GM12872 (cell line): ENCODE data around the gene CEP78.

Experiments used
- TF ChIP-seq, protein P1 (sequence below): IDR thresholded peaks from 3 replicates; pipeline ENCODE4 v1.5.1; 2011; ENCODE audit warnings: low read depth, mild to moderate bottlenecking, low read length, moderate library complexity; ENCODE audit not compliant: insufficient read depth

CEP78 gene

DNA sequence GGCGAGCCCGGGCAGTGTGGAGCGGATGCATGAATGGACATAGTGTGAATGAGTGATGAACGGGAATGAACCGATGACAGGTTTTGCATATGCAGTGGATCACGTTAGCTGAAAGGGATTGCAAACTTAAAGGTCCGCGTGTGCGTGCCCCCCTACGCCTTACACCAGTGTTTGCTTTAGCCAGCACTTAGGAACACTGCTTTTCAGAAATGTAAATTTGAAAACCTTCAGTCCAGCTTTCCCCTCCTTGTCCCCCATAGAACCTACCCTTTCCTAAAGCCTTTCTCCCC lies 61.7 kb downstream of the CEP78 start:
- TF ChIP-seq, protein P1, sequence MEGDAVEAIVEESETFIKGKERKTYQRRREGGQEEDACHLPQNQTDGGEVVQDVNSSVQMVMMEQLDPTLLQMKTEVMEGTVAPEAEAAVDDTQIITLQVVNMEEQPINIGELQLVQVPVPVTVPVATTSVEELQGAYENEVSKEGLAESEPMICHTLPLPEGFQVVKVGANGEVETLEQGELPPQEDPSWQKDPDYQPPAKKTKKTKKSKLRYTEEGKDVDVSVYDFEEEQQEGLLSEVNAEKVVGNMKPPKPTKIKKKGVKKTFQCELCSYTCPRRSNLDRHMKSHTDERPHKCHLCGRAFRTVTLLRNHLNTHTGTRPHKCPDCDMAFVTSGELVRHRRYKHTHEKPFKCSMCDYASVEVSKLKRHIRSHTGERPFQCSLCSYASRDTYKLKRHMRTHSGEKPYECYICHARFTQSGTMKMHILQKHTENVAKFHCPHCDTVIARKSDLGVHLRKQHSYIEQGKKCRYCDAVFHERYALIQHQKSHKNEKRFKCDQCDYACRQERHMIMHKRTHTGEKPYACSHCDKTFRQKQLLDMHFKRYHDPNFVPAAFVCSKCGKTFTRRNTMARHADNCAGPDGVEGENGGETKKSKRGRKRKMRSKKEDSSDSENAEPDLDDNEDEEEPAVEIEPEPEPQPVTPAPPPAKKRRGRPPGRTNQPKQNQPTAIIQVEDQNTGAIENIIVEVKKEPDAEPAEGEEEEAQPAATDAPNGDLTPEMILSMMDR: no peak

DNA sequence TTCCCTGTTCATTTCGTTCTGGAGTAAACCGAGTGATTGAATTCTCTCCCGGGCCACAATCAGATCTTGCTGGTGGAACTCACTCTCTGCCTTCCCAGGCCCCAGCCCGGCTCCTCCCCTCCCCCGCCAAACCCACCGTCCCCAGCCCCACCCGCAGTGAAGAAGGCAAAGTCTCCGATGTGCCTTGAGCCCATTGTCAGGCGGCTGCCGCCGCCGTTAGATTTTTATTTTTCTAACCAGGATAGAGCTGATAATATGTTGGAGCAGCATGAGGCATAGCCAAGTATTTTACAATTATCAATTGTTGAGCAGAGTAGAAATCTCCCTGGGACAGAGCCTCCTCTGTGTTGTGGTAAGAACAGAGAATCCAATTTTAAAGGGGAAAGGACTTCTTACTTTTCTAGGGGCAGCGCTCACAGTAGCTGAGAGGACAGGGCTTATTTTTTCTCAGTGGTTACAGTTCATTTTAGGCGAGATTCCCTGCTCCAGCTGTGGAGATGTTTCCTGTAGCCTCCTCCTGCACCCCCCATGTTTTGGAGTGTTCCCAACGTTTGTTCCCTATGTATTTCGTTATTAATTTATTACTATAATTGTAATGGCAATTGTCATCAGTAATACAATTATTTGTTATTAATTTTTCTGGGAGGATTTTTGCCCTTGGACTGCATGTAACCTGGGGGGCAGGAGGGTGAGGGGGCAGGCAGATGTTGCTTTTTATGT lies 62.3 kb downstream of the CEP78 start:
- TF ChIP-seq, protein P1: no peak

DNA sequence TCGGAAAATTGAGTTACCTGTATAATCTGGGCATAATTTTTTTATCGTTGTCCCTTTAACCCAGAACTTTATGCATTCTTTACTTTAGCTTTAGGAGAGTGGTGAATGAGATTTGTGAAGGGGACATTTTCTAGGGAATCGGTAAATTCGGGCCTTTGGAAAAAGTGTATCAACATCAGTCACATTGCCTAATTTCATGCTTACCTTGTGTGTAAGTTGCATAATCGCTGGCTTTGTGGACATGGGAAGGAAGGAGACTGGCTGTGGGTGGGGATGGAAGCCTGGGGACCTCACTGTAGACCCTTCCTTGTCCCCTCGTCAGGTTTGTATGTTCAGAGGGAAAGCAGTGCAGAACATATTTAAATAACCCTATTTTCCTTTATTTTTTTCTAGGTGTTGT lies 64.3 kb downstream of the CEP78 start:
- TF ChIP-seq, protein P1: no peak

DNA sequence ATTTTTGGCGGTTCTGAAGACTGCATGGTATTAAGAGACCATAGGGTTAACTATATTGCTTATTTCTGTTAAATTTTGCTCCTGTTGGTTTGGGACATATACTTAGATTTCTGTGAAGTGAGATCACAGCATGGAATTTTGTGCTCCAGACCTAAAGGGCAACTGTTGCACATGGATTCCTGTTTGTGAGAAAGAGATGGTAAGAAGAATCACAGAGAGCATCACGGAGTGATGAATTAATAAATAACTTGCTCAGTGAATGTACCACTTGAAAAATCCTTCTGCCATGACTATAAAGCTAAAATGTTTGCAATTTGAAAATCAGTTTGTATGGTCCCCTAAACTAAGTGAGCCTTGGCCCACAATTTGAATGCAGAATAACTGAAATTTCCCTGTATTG lies 65.6 kb downstream of the CEP78 start:
- TF ChIP-seq, protein P1: no peak

DNA sequence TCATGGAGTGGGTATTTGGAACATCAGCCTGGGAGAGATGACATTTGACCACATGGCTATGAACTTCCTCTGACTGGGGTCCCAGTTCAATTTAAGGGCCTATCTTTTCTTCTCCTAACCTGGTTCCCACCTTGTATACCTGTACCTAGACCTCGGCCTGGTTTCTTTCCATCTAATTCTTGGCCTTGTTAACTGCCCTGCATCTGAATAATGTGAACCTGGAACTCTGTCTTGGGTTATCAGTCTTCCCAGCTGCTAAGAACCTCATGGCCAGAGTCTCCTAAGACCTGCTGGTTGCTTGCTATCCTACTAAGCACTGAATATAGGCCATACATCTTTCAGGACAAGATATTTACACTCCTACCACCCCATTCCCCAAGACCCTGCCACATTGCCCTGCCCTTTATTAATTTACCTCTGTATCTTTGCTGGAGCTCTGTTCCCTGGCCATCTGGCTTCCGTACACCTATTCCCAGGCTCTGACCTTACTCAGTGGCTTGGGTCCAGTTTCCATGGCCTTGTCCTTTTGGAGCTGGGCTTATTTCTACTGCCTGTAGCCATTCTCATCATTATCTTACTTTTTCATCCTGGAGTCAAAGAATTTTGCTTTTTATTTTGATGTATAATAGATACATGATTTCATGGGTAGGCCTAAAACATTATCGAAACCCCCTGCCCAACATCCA lies 67.6 kb downstream of the CEP78 start:
- TF ChIP-seq, protein P1: no peak

DNA sequence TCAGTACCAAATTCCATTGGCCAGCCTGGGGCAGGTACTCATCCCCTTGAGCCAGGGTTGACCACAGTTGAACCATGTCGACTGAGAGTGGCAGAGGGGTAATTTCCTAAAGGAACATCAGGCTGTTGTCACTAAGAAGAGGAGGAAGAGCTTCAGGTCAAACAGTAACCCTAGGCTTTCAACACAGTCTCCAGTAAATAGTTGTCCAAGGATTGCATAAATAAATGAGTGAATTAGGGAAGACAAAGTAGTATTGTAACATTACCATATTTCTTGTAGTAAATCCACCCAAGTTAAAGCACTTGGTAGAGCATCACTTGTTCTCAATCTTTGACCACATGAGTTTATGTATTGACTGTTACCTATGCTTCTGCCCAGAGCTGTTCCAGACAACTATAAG lies 68.5 kb downstream of the CEP78 start:
- TF ChIP-seq, protein P1: no peak

DNA sequence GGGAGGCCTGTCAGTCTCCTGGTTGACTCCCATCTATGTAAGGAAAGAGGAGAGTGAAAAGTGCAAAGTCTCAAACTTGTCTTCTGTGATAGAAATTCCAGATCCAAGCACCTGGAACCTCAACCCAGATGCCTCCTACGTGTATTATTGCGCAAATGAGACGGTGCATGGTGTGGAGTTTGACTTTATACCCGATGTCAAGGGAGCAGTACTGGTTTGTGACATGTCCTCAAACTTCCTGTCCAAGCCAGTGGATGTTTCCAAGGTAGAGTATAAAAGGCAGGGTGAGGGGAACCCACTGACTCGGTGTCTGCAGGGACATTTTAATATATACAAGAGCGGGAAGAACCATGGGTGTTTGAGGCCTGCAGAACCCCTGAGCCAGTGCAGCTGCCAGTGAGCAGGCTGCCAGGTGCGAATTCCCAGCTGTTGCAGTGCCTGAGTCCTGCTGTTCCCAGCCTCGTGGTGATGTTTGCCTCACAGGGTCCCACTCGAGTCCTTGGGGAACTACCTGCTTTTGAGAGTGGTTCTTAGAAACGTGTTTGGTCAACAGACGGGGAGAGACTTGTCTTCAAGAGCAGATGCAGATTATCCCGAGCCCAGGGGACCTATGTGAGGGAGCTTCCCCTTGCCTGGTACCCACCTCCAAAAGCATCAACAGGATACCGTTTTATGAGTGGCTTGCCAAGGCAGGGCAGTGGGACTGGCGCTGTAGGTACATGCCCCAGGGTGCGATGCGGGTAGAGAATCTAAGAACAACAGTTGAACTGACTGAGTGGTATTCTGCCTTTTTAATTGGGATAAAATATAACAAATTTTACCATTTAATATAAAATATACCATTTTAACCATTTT lies 70.6 kb downstream of the CEP78 start:
- TF ChIP-seq, protein P1: no peak
